Fibroblast of the aortic adventitia (primary cell): ENCODE results near the gene BRAF. TPM values are rescaled to one million over a fixed set of nuclear protein-coding genes. Genes with fewer than 3 reads are reported as not detected.
"Not testable (repeated sequence)": the region's sequence is repeated elsewhere in the genome, so short reads cannot be mapped to it uniquely, and the experiment has no call there.

Source experiments
- DNase-seq: peaks from one replicate; pipeline ENCODE4 v3.0.0-alpha.2; 2010; ENCODE audit warnings: low read depth
- H3K4me3 ChIP-seq: 2 replicates; pipeline ENCODE4 v1.5.1; 2011; ENCODE audit warnings: low read depth, mild to moderate bottlenecking, control low read depth, low read length, moderate library complexity
- CTCF ChIP-seq: IDR thresholded peaks from 2 replicates; pipeline ENCODE4 v1.5.1; 2011; ENCODE audit warnings: mild to moderate bottlenecking, low read length, control low read depth, inconsistent platforms; ENCODE audit not compliant: insufficient read depth
- small RNA-seq: library from RNA; depleted of rRNA; stranded (forward); fragments of <200 nt; gene quantifications from one replicate; pipeline ENCODE3, GENCODE V24; 2012
- total RNA-seq: library from RNA; depleted of rRNA; stranded (reverse); fragments of >200 nt; gene quantifications from 2 replicates; pipeline ENCODE4 v1.2.3, GENCODE V29; 2012; ENCODE audit warnings: low replicate concordance

BRAF gene
- total RNA-seq, 1 donor, result 29.9 TPM

GRCh38 chr7:140672382-140673062 lies 252.2 kb downstream of the BRAF start, which contains the start of gene ADCK2:
ADCK2 (plus strand) TSS chr7:140672945; CDS start chr7:140673331, 386 bp downstream.
- TF ChIP-seq CTCF, result no peak
- H3K4me3 ChIP-seq, result peak within 1 kb of the TSS; percentile 75
- no peak for DNase-seq

- DNase-seq, result no peak
- no peak for TF ChIP-seq CTCF
- no peak overlapping the region for H3K4me3 ChIP-seq
Observed at GRCh38 chr7:140671966-140672365, 252.8 kb downstream of the BRAF start.

GRCh38 chr7:140670343-140670935 lies 254.3 kb downstream of the BRAF start:
- no peak for DNase-seq
- H3K4me3 ChIP-seq, result no peak overlapping the region
- TF ChIP-seq CTCF, result no peak

GRCh38 chr7:140669862-140670261 lies 254.9 kb downstream of the BRAF start:
- H3K4me3 ChIP-seq, DNase-seq: not testable (repeated sequence)

- no peak overlapping the region for H3K4me3 ChIP-seq
- TF ChIP-seq CTCF, result no peak
- no peak for DNase-seq
Observed at GRCh38 chr7:140669352-140669751, 255.4 kb downstream of the BRAF start.

Small RNA genes lying within 50 kb of the gene (small RNA-seq; reads per million reads assigned to genes)
- gene AC006006.1, result not detected
- gene RNU6-85P, result not detected

Other genes starting within 250 kb of the BRAF start
- 89.5 and 161 TPM in 2 replicates for gene NDUFB2, start 228.2 kb downstream of the BRAF start, total RNA-seq
- gene MRPS33, start 90.0 kb upstream of the BRAF start, total RNA-seq, result 32.4 and 118 TPM in 2 replicates
- 0.09 TPM in 1 of 2 replicates, not detected in the other for gene TMEM178B, start 149.1 kb upstream of the BRAF start, total RNA-seq